ENCODE measurements around the gene CSTB.

Gene CSTB

GRCh38 chr21:43812139-43812821 is 36.2 kb upstream of the CSTB start (continued):
- no peak for TF ChIP-seq HOXD13 (CRISPR knock-in tag; IDR thresholded peaks at IDR 0.05; ENCODE audit: borderline replicate concordance)
- TF ChIP-seq SCRT2 (tag by site-specific recombination; IDR thresholded peaks at IDR 0.05), result no peak; the same call in 1 of the 2 replicates
- TF ChIP-seq ZNF791 (tag by site-specific recombination; IDR thresholded peaks at IDR 0.05), result no peak
- no peak for TF ChIP-seq PRDM4 (tag by site-specific recombination; IDR thresholded peaks at IDR 0.05)
- TF ChIP-seq ZNF629 (tag by site-specific recombination; IDR thresholded peaks at IDR 0.05), result 0 out of 2 replicates have a peak, but pooled peaks have one; percentile 47
- TF ChIP-seq GLI2 (tag by site-specific recombination; IDR thresholded peaks at IDR 0.05; ENCODE audit: borderline replicate concordance, low read depth), result no peak
- no peak for TF ChIP-seq ZNF221 (tag by site-specific recombination; IDR thresholded peaks at IDR 0.05; ENCODE audit: borderline replicate concordance)
- TF ChIP-seq ZSCAN30 (tag by site-specific recombination; IDR thresholded peaks at IDR 0.05), result no peak
- TF ChIP-seq ZBTB6 (tag by site-specific recombination; IDR thresholded peaks at IDR 0.05), result no peak
- TF ChIP-seq ZNF354C (tag by site-specific recombination; IDR thresholded peaks at IDR 0.05; ENCODE audit: borderline replicate concordance, low read depth), result no peak
- no peak for TF ChIP-seq ZNF239 (tag by site-specific recombination; IDR thresholded peaks at IDR 0.05)
- TF ChIP-seq ZNF302 (tag by site-specific recombination; IDR thresholded peaks at IDR 0.05; ENCODE audit: low read depth), result no peak
- TF ChIP-seq ZNF529 (tag by site-specific recombination; IDR thresholded peaks at IDR 0.05; ENCODE audit: insufficient replicate concordance), result no peak
- no peak for TF ChIP-seq ZNF19 (tag by site-specific recombination; IDR thresholded peaks at IDR 0.05; ENCODE audit: low read depth)
- TF ChIP-seq GLIS1 (tag by site-specific recombination; IDR thresholded peaks at IDR 0.05), result no peak
- no peak for TF ChIP-seq ZNF626 (tag by site-specific recombination; IDR thresholded peaks at IDR 0.05)
- no peak for TF ChIP-seq TCF7L2 (IDR thresholded peaks at IDR 0.05; ENCODE audit: borderline replicate concordance, low read depth, low read length)
- TF ChIP-seq ZNF555 (tag by site-specific recombination; conservative IDR thresholded peaks at IDR 0.05), result no peak
- TF ChIP-seq ZNF274 (IDR thresholded peaks at IDR 0.05; ENCODE audit: low read length), result no peak
- no peak for TF ChIP-seq ZNF274 (tag by site-specific recombination; IDR thresholded peaks at IDR 0.05; ENCODE audit: borderline replicate concordance)
- no peak for TF ChIP-seq ZNF473 (tag by site-specific recombination; IDR thresholded peaks at IDR 0.05)
- TF ChIP-seq ZNF544 (tag by site-specific recombination; IDR thresholded peaks at IDR 0.05), result no peak
- no peak for TF ChIP-seq ZNF169 (tag by site-specific recombination; IDR thresholded peaks at IDR 0.05)
- TF ChIP-seq ZNF174 (tag by site-specific recombination; IDR thresholded peaks at IDR 0.05), result no peak
- no peak for TF ChIP-seq PBX3 (CRISPR knock-in tag; IDR thresholded peaks at IDR 0.05)
- TF ChIP-seq ZNF549 (tag by site-specific recombination; IDR thresholded peaks at IDR 0.05), result no peak
- no peak for TF ChIP-seq ZNF830 (tag by site-specific recombination; IDR thresholded peaks at IDR 0.05; ENCODE audit: low read depth)
- no peak for TF ChIP-seq ZNF23 (tag by site-specific recombination; IDR thresholded peaks at IDR 0.05; ENCODE audit: borderline replicate concordance)
- no peak for TF ChIP-seq ZNF37A (tag by site-specific recombination; IDR thresholded peaks at IDR 0.05)
- no peak for TF ChIP-seq ZNF510 (tag by site-specific recombination; IDR thresholded peaks at IDR 0.05; ENCODE audit: insufficient replicate concordance)
- TF ChIP-seq ZNF600 (tag by site-specific recombination; IDR thresholded peaks at IDR 0.05), result peak; percentile 83
- TF ChIP-seq ZNF24 (tag by site-specific recombination; IDR thresholded peaks at IDR 0.05), result no peak
- no peak for TF ChIP-seq RBAK (tag by site-specific recombination; IDR thresholded peaks at IDR 0.05)
- no peak for TF ChIP-seq ZNF26 (tag by site-specific recombination; IDR thresholded peaks at IDR 0.05)
- TF ChIP-seq, protein P1, sequence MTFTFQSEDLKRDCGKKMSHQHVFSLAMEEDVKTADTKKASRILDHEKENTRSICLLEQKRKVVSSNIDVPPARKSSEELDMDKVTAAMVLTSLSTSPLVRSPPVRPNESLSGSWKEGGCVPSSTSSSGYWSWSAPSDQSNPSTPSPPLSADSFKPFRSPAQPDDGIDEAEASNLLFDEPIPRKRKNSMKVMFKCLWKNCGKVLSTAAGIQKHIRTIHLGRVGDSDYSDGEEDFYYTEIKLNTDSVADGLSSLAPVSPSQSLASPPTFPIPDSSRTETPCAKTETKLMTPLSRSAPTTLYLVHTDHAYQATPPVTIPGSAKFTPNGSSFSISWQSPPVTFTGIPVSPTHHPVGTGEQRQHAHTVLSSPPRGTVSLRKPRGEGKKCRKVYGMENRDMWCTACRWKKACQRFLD (tag by site-specific recombination; IDR thresholded peaks at IDR 0.05), result no peak
